DLD1 (cell line): ENCODE data around the gene ASAH2.
"Not testable (repeated sequence)": the region's sequence is repeated elsewhere in the genome, so short reads cannot be mapped to it uniquely, and the experiment has no call there.

Experiments used
- in situ Hi-C: cut with HindIII; loops from 2 replicates; pipeline ENCODE4 v1.10.0; 2017; ENCODE audit warnings: low sequenced_read_pairs

ASAH2 gene

DNA sequence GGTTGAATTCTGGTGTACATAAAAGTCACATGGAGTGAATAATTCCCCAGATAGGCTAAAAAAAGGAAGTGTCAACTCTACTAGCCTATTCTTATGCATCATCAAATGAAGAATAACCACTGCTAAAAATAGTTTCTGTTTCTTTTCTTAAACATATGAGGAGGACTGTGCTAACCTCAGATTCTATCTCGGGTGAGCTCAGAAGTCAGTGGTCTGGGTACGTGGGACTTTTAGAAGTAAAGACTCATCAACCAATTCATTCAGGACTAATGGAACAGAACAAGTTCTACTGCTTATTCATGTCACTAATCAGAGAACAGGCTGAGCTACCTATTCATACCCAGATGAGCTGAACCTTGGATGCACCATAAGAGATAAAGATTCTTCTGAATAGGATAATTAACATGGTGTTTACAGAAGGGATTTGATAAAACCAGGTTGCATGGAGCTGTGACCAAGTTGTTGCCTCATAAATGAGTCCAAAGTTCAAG is 9.5 kb upstream of the ASAH2 start:
- in situ Hi-C loops: no loop called here

GRCh38 chr10:50254479-50254878 is 3.2 kb upstream of the ASAH2 start:
- in situ Hi-C loops: no loop called here

GRCh38 chr10:50250096-50250854 is 1.0 kb downstream of the ASAH2 start:
- in situ Hi-C loops: no loop called here

DNA sequence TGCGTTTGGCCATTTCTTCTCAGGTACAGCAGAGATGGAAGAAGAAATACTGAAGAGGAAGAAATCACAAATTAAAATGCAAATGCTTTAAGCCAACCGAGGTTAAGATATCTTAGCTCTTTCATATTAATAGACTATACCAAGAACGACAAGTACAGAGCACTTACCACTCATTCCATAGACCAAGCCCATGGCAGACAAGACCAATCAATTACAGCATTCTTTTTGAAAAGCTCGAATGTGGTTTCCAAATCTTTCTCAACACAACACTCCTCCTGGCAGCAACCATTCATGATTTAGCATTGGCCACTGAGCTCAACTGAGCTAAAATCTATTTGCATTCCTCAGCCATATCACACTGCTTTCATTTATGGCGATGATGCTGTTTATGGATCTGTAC is 2.7 kb downstream of the ASAH2 start:
- in situ Hi-C loops: no loop called here

- in situ Hi-C loops: no loop called here
Observed at GRCh38 chr10:50248062-50248461, 3.3 kb downstream of the ASAH2 start.

- in situ Hi-C loops: no loop called here
Observed at GRCh38 chr10:50244201-50244600, 7.1 kb downstream of the ASAH2 start.

DNA sequence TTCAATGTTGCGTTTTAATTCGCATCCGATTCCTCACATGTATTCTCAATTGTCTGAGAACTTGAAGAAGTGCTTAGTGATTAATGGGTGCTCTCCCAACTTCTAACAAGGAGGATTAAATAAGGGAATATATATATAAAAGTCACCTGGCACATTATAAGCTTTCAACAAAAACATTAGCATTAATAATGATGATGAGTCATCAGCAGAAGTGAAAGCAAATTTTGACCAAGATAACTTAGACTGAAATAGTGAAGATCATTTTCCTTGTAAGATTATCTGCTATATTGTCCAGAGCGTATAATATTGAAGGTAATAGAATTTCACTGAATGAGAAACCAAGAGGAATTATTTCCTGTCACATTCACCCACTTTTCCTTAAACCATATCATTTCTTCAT is 8.5 kb downstream of the ASAH2 start:
- in situ Hi-C loops: no loop called here

DNA sequence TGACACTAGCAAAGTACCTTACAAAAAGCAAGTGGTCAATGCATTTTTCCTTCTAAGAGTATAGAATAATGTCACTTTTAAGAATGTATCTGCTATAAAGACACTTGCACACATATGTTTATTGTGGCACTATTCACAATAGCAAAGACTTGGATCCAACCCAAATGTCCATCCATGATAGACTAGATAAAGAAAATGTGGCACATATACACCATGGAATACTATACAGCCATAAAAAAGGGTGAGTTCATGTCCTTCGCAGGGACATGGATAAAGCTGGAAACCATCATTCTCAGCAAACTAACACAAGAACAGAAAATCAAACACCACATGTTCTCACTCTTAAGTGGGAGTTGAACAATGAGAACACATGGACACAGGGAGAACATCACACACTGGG is 9.8 kb downstream of the ASAH2 start:
- in situ Hi-C loops: not testable (repeated sequence)

GRCh38 chr10:50234486-50234885 is 16.8 kb downstream of the ASAH2 start:
- in situ Hi-C loops: no loop called here

- in situ Hi-C loops: no loop called here
Observed at GRCh38 chr10:50232261-50232639, 19.1 kb downstream of the ASAH2 start.

DNA sequence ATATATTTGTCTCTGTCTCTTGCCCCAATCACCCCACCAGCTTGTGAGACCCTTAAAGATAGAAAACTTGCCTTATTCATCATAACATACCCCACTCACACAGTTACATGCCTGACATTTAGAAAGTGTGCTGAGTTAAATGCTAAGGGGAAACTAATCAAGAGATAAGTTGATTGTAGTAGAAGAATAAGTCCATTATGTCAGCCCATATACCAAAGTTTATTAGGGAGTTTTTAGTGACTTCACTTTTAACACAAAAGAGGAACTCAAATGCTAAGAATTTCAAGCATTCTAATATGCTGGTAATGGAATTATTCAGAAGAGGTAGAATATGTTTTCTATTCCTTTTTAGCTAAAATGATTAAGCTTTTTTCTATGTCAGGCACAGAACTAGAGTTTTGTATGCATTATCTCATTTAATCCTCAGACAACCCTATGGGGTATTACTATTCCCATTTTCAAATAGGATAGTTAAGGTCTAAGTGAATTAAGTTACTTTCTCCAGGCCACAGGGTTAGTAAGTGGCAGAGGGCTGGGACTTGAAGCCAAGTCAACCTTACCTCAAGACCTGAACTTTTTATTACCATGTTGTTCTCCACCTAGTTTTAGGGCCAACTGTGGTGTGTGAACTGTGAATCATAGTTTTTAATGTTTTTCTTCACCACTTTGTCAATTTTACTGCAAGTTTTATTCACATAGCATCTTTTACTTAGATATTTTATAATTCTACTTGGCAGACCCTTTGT is 19.6 kb downstream of the ASAH2 start:
- in situ Hi-C loops: no loop called here

- in situ Hi-C loops: no loop called here
Observed at GRCh38 chr10:50229460-50229859, 21.9 kb downstream of the ASAH2 start.

GRCh38 chr10:50228672-50229071 is 22.6 kb downstream of the ASAH2 start:
- in situ Hi-C loops: no loop called here

- in situ Hi-C loops: no loop called here
Observed at GRCh38 chr10:50226610-50227009, 24.7 kb downstream of the ASAH2 start.

GRCh38 chr10:50224330-50224952 is 26.9 kb downstream of the ASAH2 start:
- in situ Hi-C loops: no loop called here

DNA sequence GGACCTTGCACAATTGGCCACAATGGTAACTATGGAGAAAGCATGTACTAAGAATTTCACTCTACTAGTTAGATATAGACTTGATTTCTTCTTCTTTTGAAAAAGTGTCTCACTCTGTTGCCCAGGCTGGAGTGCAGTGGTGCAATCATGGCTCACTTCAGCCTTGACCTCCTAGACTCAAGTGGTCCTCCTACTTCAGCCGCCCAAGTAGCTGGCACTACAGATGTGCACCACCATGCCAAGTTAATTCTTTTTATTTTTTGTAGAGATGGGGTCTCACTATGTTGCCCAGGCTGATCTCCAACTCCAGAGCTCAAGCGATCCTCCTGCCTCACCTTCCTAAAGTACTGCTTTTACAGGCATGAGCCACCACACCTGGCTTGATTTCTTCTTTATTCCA is 29.1 kb downstream of the ASAH2 start:
- in situ Hi-C loops: no loop called here

- in situ Hi-C loops: no loop called here
Observed at GRCh38 chr10:50221470-50221869, 29.8 kb downstream of the ASAH2 start.

DNA sequence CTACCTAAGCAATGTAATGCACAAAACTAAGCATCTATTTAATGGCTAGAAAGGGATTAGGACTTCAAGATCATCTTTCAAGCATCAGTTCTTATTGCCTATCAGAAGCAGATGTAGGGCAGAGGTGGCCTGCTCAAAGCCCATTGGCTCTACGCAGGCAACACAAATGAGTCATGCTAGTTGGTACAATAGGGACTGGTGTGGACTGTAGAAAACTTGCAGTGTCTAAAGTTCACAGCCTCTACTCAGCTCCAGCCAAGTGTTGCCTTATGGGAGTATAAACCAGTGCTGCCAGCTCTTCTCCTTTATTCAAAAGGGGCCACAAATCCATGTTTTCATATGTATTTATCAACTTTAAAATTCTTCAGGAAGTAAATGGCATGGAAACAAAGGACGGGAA is 31.7 kb downstream of the ASAH2 start:
- in situ Hi-C loops: no loop called here

GRCh38 chr10:50219200-50219599 is 32.1 kb downstream of the ASAH2 start:
- in situ Hi-C loops: no loop called here

DNA sequence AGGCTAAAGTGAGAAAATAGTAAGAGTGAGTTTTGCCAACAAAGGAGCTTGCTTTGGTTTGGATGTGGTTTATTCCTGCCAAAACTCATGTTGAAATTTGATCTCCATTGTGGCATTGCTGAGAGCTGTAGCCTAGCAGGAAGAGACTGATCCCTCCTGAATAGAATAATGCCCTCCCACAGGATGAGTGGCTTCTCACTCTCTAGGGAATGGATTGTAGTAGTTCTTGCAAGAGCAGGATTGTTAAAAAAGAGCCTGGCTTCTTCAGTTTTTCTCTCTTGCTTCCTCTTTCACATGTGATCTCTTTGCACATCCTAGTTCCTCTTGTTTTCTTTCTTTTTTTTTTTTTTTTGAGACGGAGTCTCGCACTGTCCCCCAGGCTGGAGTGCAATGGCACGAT is 34.4 kb downstream of the ASAH2 start:
- in situ Hi-C loops: no loop called here

- in situ Hi-C loops: no loop called here
Observed at GRCh38 chr10:50216418-50216817, 34.9 kb downstream of the ASAH2 start.

- in situ Hi-C loops: no loop called here
Observed at GRCh38 chr10:50211670-50212069, 39.6 kb downstream of the ASAH2 start.
